D721Med (cell line): ENCODE measurements around the gene NRSN2.

ENCODE experiments used
- DNase-seq: peaks from one replicate; pipeline ENCODE4 v3.0.0; 2011; ENCODE audit warnings: low spot score; ENCODE audit not compliant: insufficient read length
- FAIRE-seq: peaks from 2 replicates; lab custom pipeline; 2011; peaks lifted over from hg19 to GRCh38; lab: Jason Lieb, UNC
- CTCF ChIP-seq: IDR thresholded peaks from 2 replicates; pipeline ENCODE4 v1.5.1; 2012; ENCODE audit warnings: mild to moderate bottlenecking, control low read depth; ENCODE audit not compliant: insufficient read depth; ENCODE audit errors: missing control alignments

Gene NRSN2

GRCh38 chr20:325889-326644 lies 20.8 kb upstream of the NRSN2 start:
- FAIRE-seq: no peak
- TF ChIP-seq CTCF: no peak
- DNase-seq: no peak

GRCh38 chr20:326645-327185 lies 20.2 kb upstream of the NRSN2 start:
- FAIRE-seq: no peak
- DNase-seq: no peak
- TF ChIP-seq CTCF: no peak

GRCh38 chr20:327186-328026 lies 19.5 kb upstream of the NRSN2 start:
- FAIRE-seq (no peak), DNase-seq (no peak)
- no peak for TF ChIP-seq CTCF

GRCh38 chr20:328027-328974 lies 18.6 kb upstream of the NRSN2 start:
- DNase-seq: no peak
- no peak for TF ChIP-seq CTCF
- FAIRE-seq: no peak

GRCh38 chr20:328975-329695 lies 17.8 kb upstream of the NRSN2 start:
- no peak for FAIRE-seq
- DNase-seq: no peak
- TF ChIP-seq CTCF: no peak

GRCh38 chr20:329851-330232 lies 17.1 kb upstream of the NRSN2 start:
- TF ChIP-seq CTCF: no peak
- FAIRE-seq (no peak), DNase-seq (no peak)
